Astrocyte (in vitro differentiated cells and primary cell): ENCODE results near the gene ANKRD60.

Source experiments
- CTCF ChIP-seq: IDR thresholded peaks from 2 replicates; pipeline ENCODE4 v1.5.1; 2011; ENCODE audit warnings: low read depth, mild to moderate bottlenecking, inconsistent platforms, low read length, moderate library complexity; ENCODE audit not compliant: insufficient read depth
- EZH2 ChIP-seq: IDR thresholded peaks from 2 replicates; pipeline ENCODE4 v1.6.1; 2012; ENCODE audit warnings: mild to moderate bottlenecking, low read length, inconsistent platforms; ENCODE audit not compliant: insufficient read depth

- TF ChIP-seq CTCF, result no peak
- TF ChIP-seq EZH2, result no peak
These were observed 10.8 kb upstream of the ANKRD60 start for GRCh38 chr20:58239216-58239615.
